Measurements from ENCODE around the gene CHRNA9.
"Not testable (repeated sequence)": the region's sequence is repeated elsewhere in the genome, so short reads cannot be mapped to it uniquely, and the experiment has no call there.

The CHRNA9 gene

GRCh38 chr4:40392241-40392640, 57.1 kb downstream of the CHRNA9 start:
- not testable (repeated sequence) for DNase-seq

GRCh38 chr4:40394236-40394635, 59.1 kb downstream of the CHRNA9 start:
- DNase-seq = no peak

GRCh38 chr4:40395166-40395900, 60.2 kb downstream of the CHRNA9 start:
- no peak for DNase-seq

GRCh38 chr4:40395908-40396793, 61.0 kb downstream of the CHRNA9 start:
- DNase-seq = no peak

- no peak for DNase-seq
Measured at GRCh38 chr4:40399578-40399977, 64.4 kb downstream of the CHRNA9 start.

GRCh38 chr4:40401096-40401495, 66.0 kb downstream of the CHRNA9 start:
- DNase-seq = no peak

- DNase-seq = no peak
Measured at GRCh38 chr4:40401631-40402030, 66.5 kb downstream of the CHRNA9 start.

GRCh38 chr4:40402556-40402955, 67.4 kb downstream of the CHRNA9 start:
- DNase-seq = no peak

GRCh38 chr4:40403081-40403480, 67.9 kb downstream of the CHRNA9 start:
- DNase-seq = no peak
